Measurements from ENCODE around the gene TTLL11.

- TF ChIP-seq, protein P1, sequence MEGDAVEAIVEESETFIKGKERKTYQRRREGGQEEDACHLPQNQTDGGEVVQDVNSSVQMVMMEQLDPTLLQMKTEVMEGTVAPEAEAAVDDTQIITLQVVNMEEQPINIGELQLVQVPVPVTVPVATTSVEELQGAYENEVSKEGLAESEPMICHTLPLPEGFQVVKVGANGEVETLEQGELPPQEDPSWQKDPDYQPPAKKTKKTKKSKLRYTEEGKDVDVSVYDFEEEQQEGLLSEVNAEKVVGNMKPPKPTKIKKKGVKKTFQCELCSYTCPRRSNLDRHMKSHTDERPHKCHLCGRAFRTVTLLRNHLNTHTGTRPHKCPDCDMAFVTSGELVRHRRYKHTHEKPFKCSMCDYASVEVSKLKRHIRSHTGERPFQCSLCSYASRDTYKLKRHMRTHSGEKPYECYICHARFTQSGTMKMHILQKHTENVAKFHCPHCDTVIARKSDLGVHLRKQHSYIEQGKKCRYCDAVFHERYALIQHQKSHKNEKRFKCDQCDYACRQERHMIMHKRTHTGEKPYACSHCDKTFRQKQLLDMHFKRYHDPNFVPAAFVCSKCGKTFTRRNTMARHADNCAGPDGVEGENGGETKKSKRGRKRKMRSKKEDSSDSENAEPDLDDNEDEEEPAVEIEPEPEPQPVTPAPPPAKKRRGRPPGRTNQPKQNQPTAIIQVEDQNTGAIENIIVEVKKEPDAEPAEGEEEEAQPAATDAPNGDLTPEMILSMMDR (conservative IDR thresholded peaks at IDR 0.05), result no peak
- no peak for TF ChIP-seq ZFX (IDR thresholded peaks at IDR 0.05)
These were observed 294.2 kb downstream of the TTLL11 start for GRCh38 chr9:121798941-121799340.

Measured in C4-2B (cell line).